Osteoblast (primary cell): ENCODE data around the gene HPS3. TPM values are rescaled to one million over a fixed set of nuclear protein-coding genes. Genes with fewer than 3 reads are reported as not detected.

ENCODE experiments used
- DNase-seq: peaks from one replicate; pipeline ENCODE4 v3.0.0; 2011; ENCODE audit warnings: low spot score, mixed read lengths; ENCODE audit not compliant: insufficient read length; ENCODE audit errors: missing footprints
- H2AFZ ChIP-seq: 2 replicates; pipeline ENCODE4 v1.6.0; 2011; ENCODE audit warnings: mild to moderate bottlenecking, low read length
- H3K27ac ChIP-seq: 2 replicates; pipeline ENCODE4 v1.5.1; 2011; ENCODE audit warnings: mild to moderate bottlenecking, low read depth, low read length, moderate library complexity
- H3K27me3 ChIP-seq: 2 replicates; pipeline ENCODE4 v1.6.0; 2012; ENCODE audit warnings: mild to moderate bottlenecking, control low read depth, inconsistent platforms, low read length, moderate library complexity; ENCODE audit not compliant: insufficient read depth
- H3K36me3 ChIP-seq: 2 replicates; pipeline ENCODE4 v1.5.1; 2011; ENCODE audit warnings: mild to moderate bottlenecking, low read length, control low read depth, moderate library complexity; ENCODE audit not compliant: insufficient read depth
- H3K4me1 ChIP-seq: 2 replicates; pipeline ENCODE4 v1.5.1; 2011; ENCODE audit warnings: mild to moderate bottlenecking, low read length, control low read depth, moderate library complexity; ENCODE audit not compliant: insufficient read depth
- H3K4me2 ChIP-seq: 2 replicates; pipeline ENCODE4 v1.6.0; 2011; ENCODE audit warnings: mild to moderate bottlenecking, low read length; ENCODE audit not compliant: insufficient read depth
- H3K4me3 ChIP-seq: fragments of 200-600 bp; sonication (generic); 3 replicates; pipeline ENCODE4 v1.5.1; 2012; ENCODE audit warnings: mild to moderate bottlenecking, low read length, inconsistent platforms; ENCODE audit not compliant: insufficient read depth
- H3K79me2 ChIP-seq: 2 replicates; pipeline ENCODE4 v1.6.0; 2012; ENCODE audit warnings: mild to moderate bottlenecking, low read length, control low read depth, inconsistent platforms; ENCODE audit not compliant: insufficient read depth
- H3K9me3 ChIP-seq: 2 replicates; pipeline ENCODE4 v1.5.1; 2011; ENCODE audit warnings: low read depth, low read length, control low read depth
- H4K20me1 ChIP-seq: 2 replicates; pipeline ENCODE4 v1.6.0; 2012; ENCODE audit warnings: mild to moderate bottlenecking, low read length, control low read depth; ENCODE audit not compliant: insufficient read depth
- CTCF ChIP-seq: IDR thresholded peaks from 2 replicates; pipeline ENCODE4 v1.5.1; 2011; ENCODE audit warnings: mild to moderate bottlenecking, low read depth, low read length, moderate library complexity; ENCODE audit errors: extremely low read depth
- total RNA-seq: library from RNA; depleted of rRNA; stranded (reverse); fragments of >200 nt; gene quantifications from 2 replicates; pipeline ENCODE4 v1.2.3, GENCODE V29; 2012

Gene HPS3
- total RNA-seq, 1 donor, result 38.4 TPM

GRCh38 chr3:149131589-149131988, 2.2 kb downstream of the HPS3 start:
- Histone ChIP-seq H3K4me2 (peak overlapping the region; percentile 88), H3K27me3 (no peaks in the 10 kb centered on the region), H3K9me3 (no peaks in the 10 kb centered on the region), H3K36me3 (no peaks in the 10 kb centered on the region), H3K4me1 (peaks cover 21% of the 10 kb centered on the region), H3K79me2 (peaks cover 70% of the 10 kb centered on the region), H3K27ac (no peak overlapping the region), H2AFZ (no peak overlapping the region), H3K4me3 (no peak overlapping the region), H4K20me1 (no peaks in the 10 kb centered on the region)
- no peak for TF ChIP-seq CTCF
- no peak for DNase-seq

DNA sequence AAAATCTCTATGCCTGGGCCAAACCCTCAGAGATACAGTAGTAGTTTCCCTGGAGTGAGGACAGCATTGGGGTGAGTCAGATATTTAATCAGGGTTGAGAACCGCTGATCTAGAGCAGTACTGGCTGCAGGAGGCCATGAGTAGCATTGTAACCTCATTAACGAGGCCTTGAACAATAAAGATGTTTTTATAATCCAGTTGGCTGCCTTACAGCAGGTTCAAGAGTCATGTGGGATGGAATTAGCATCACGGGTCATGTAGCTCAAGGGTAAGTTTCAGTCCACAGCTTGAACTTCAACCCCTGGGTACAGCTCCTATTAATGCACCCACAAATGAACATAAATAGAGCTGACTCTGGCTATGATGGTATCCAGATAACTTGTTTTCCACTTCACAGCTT, 5.1 kb downstream of the HPS3 start:
- Histone ChIP-seq H3K36me3 (no peaks in the 10 kb centered on the region), H3K27me3 (no peaks in the 10 kb centered on the region), H2AFZ (no peak overlapping the region), H3K4me2 (no peak overlapping the region), H3K27ac (no peak overlapping the region), H3K9me3 (no peaks in the 10 kb centered on the region), H3K4me3 (no peak overlapping the region), H3K4me1 (peaks cover 14% of the 10 kb centered on the region), H3K79me2 (peaks cover 88% of the 10 kb centered on the region), H4K20me1 (no peaks in the 10 kb centered on the region)
- DNase-seq, result peak; percentile 58
- TF ChIP-seq CTCF, result no peak

- peaks cover 17% of the 10 kb centered on the region for H3K79me2 ChIP-seq
- no peak overlapping the region for H2AFZ ChIP-seq
- no peak for TF ChIP-seq CTCF
- H3K4me1 ChIP-seq, result no peaks in the 10 kb centered on the region
- no peak for DNase-seq
- no peak overlapping the region for H3K4me3 ChIP-seq
- no peak overlapping the region for H3K27ac ChIP-seq
- H3K36me3 ChIP-seq, result peaks cover 30% of the 10 kb centered on the region
- no peaks in the 10 kb centered on the region for H3K9me3 ChIP-seq
- H3K4me2 ChIP-seq, result no peak overlapping the region
- no peaks in the 10 kb centered on the region for H4K20me1 ChIP-seq
- H3K27me3 ChIP-seq, result no peaks in the 10 kb centered on the region
These were observed 13.2 kb downstream of the HPS3 start for GRCh38 chr3:149142682-149143081.

- H3K4me3 ChIP-seq, result no peak overlapping the region
- H3K79me2 ChIP-seq, result no peaks in the 10 kb centered on the region
- no peaks in the 10 kb centered on the region for H3K27me3 ChIP-seq
- peaks cover 40% of the 10 kb centered on the region for H3K36me3 ChIP-seq
- no peak overlapping the region for H3K27ac ChIP-seq
- no peak for TF ChIP-seq CTCF
- no peaks in the 10 kb centered on the region for H4K20me1 ChIP-seq
- H3K9me3 ChIP-seq, result no peaks in the 10 kb centered on the region
- H3K4me2 ChIP-seq, result no peak overlapping the region
- H3K4me1 ChIP-seq, result no peaks in the 10 kb centered on the region
- DNase-seq, result no peak
- H2AFZ ChIP-seq, result no peak overlapping the region
These were observed 15.9 kb downstream of the HPS3 start for GRCh38 chr3:149145356-149145755.
